ENCODE measurements around the gene PIP5K1C.

DNA sequence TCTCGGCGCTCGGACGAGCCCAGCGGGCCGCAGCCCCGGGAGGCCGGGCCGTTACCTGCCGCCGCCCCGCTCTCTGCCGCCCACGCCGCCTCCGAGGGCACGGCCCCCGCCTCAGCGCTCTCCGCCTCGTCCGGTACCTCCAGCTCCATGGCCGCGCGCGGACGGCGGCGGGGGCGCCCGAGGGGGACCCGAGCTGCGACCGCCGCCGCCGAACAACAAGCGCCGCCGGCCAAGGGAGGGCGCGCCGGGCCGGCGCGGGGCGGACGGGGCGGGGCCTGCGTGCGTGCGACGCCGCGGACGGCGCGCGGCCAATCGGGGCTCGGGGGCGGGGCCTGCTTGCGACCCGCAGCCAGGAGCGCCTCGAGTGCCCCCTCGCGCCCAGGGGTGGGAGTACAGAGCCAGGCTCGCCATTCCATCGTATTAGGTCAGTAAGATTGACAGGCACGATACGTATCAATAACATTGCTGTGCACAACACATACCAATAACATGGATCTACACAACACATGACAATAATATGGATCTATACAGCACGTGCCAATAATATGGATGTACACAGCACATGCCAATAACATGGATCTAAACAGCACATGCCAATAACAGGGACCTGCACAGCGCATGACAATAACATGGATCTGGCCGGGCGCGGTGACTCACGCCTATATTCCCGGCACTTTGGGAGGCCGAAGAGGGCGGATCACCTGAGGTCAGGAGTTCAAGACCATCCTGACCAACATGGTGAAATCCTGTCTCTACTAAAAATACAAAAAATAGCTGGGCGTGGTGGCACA lies at the start of gene PIP5K1C:
- TF ChIP-seq CTCF (conservative IDR thresholded peaks at IDR 0.05; ENCODE audit: low read depth, low read length) = peak; percentile 64
- TF ChIP-seq EZH2 (IDR thresholded peaks at IDR 0.05; ENCODE audit: borderline replicate concordance, low read depth, low read length, poor library complexity, severe bottlenecking) = no peak
